A549 (cell line): Measurements from ENCODE around the gene METTL9. TPM values are rescaled to one million over a fixed set of nuclear protein-coding genes. Genes with fewer than 3 reads are reported as not detected.

Experiments
- ATAC-seq, 2 experiments: fragments of 200-7000 bp in 1 of 2; fragments of >200 bp in 1 of 2; cut with Nextera tagmentation in 1 of 2; cut with Tn5 transposase in 1 of 2; 3 replicates each; pipeline versions ENCODE4 v1.8.0 to v1.9.1; 2018 to 2020; ENCODE audit warnings: mild to moderate bottlenecking in 1 of 2, moderate library complexity in 1 of 2
- CTCF ChIA-PET: fragments of 300-600 bp; sonication (Branson Sonifier 250); formaldehyde crosslinking; extraction: SDS; loops from one replicate; lab custom pipeline; 2021; ENCODE audit warnings: antibody characterized with exemption, inconsistent platforms; lab: Yijun Ruan, JAX
- POLR2A ChIA-PET: fragments of 350-600 bp; formaldehyde crosslinking; extraction: SDS; loops from one replicate; lab custom pipeline; 2021; ENCODE audit warnings: antibody characterized with exemption, inconsistent platforms; lab: Yijun Ruan, JAX
- DNase-seq, 2 experiments: peaks; one replicate each; pipeline versions ENCODE4 v3.0.0 to v3.0.0-alpha.2; 2011 to 2016; ENCODE audit warnings: low read depth in 1 of 2, low spot score in 1 of 2
- FAIRE-seq: peaks from 2 replicates; lab custom pipeline; 2011; peaks lifted over from hg19 to GRCh38; lab: Jason Lieb, UNC
- H3K27ac ChIP-seq, 2 experiments: fragments of >200 bp; sonication (Bioruptor Twin); formaldehyde crosslinking; 3 replicates each; pipeline ENCODE4 v1.5.1; 2016 to 2017
- H3K4me1 ChIP-seq: fragments of >200 bp; sonication (Bioruptor Twin); formaldehyde crosslinking; 3 replicates; pipeline ENCODE4 v1.6.1; 2016
- H3K4me2 ChIP-seq: fragments of >200 bp; sonication (Bioruptor Twin); formaldehyde crosslinking; 3 replicates; pipeline ENCODE4 v1.6.1; 2016
- H3K4me3 ChIP-seq: fragments of >200 bp; sonication (Bioruptor Twin); formaldehyde crosslinking; 3 replicates; pipeline ENCODE4 v1.5.1; 2016
- H3K9me3 ChIP-seq: fragments of >200 bp; sonication (Bioruptor Twin); formaldehyde crosslinking; 3 replicates; pipeline ENCODE4 v1.6.1; 2016
- CEBPB ChIP-seq, 2 experiments: fragments of >200 bp in 1 of 2; sonication (Bioruptor Twin) in 1 of 2; formaldehyde crosslinking in 1 of 2; IDR thresholded peaks; 2 replicates each; pipeline ENCODE4 v1.6.1; 2012 to 2016
- CHD2 ChIP-seq: fragments of 150-350 bp; IDR thresholded peaks from 2 replicates; pipeline ENCODE4 v1.6.1; 2014; ENCODE audit warnings: low read length; ENCODE audit not compliant: partially characterized antibody
- EHF ChIP-seq: fragments of 250-450 bp; sonication (Bioruptor Pico); IDR thresholded peaks from 2 replicates; pipeline ENCODE4 v1.5.0; 2020; ENCODE audit warnings: mild to moderate bottlenecking
- EHMT2 ChIP-seq: fragments of 200-600 bp; sonication (generic); IDR thresholded peaks from 2 replicates; pipeline ENCODE4 v1.6.1; 2016; ENCODE audit warnings: antibody characterized with exemption, low read depth, mild to moderate bottlenecking, moderate library complexity
- EP300 ChIP-seq, 2 experiments: fragments of >200 bp; sonication (Bioruptor Twin); formaldehyde crosslinking; IDR thresholded peaks; 2 replicates in 1 of 2; 3 replicates in 1 of 2; pipeline ENCODE4 v1.6.1; 2016 to 2017
- FOXS1 ChIP-seq: fragments of 250-450 bp; sonication (Bioruptor Pico); IDR thresholded peaks from 2 replicates; pipeline ENCODE4 v1.5.0; 2020; ENCODE audit warnings: mild to moderate bottlenecking, moderate library complexity
- HEYL ChIP-seq: fragments of 250-450 bp; sonication (Bioruptor Pico); IDR thresholded peaks from 2 replicates; pipeline ENCODE4 v1.8.0; 2021; ENCODE audit warnings: mild to moderate bottlenecking, moderate library complexity
- HOXA7 ChIP-seq: fragments of 250-450 bp; sonication (Bioruptor Pico); IDR thresholded peaks from 2 replicates; pipeline ENCODE4 v1.5.0; 2020; ENCODE audit warnings: mild to moderate bottlenecking, moderate library complexity
- KDM5A ChIP-seq: fragments of 200-600 bp; sonication (generic); IDR thresholded peaks from 2 replicates; pipeline ENCODE4 v1.6.1; 2016; ENCODE audit warnings: antibody characterized with exemption, mild to moderate bottlenecking
- MAFK ChIP-seq: fragments of 450-650 bp; IDR thresholded peaks from 2 replicates; pipeline ENCODE4 v1.6.1; 2014; ENCODE audit not compliant: partially characterized antibody
- MYC ChIP-seq: IDR thresholded peaks from 2 replicates; pipeline ENCODE4 v1.6.1; 2012; ENCODE audit warnings: mild to moderate bottlenecking, inconsistent platforms, low read length, improper control_type of control experiment, borderline replicate concordance
- NFE2L2 ChIP-seq: fragments of 150-350 bp; conservative IDR thresholded peaks from 2 replicates; pipeline ENCODE4 v1.6.1; 2014; ENCODE audit warnings: low read length
- POLR2A ChIP-seq: IDR thresholded peaks from 2 replicates; pipeline ENCODE4 v1.6.1; 2012; ENCODE audit warnings: mild to moderate bottlenecking, low read length
- SMC3 ChIP-seq: fragments of >200 bp; sonication (Bioruptor Twin); formaldehyde crosslinking; IDR thresholded peaks from 3 replicates; pipeline ENCODE4 v1.6.1; 2018; ENCODE audit warnings: inconsistent platforms
- TP53 ChIP-seq: fragments of 250-450 bp; sonication (Bioruptor Pico); IDR thresholded peaks from 2 replicates; pipeline ENCODE4 v1.5.0; 2021; ENCODE audit warnings: mild to moderate bottlenecking, moderate library complexity
- ZC3H11A ChIP-seq: fragments of 450-650 bp; IDR thresholded peaks from 2 replicates; pipeline ENCODE4 v1.6.1; 2014; ENCODE audit warnings: antibody characterized with exemption, mild to moderate bottlenecking
- ZFP36 ChIP-seq: fragments of 450-650 bp; IDR thresholded peaks from 2 replicates; pipeline ENCODE4 v1.6.1; 2014; ENCODE audit warnings: borderline replicate concordance; ENCODE audit not compliant: partially characterized antibody
- ZNF302 ChIP-seq: fragments of 250-450 bp; sonication (Bioruptor Pico); IDR thresholded peaks from 2 replicates; pipeline ENCODE4 v1.9.0; 2021; ENCODE audit warnings: inconsistent platforms, mild to moderate bottlenecking, moderate library complexity
- ZSCAN20 ChIP-seq: fragments of 250-450 bp; sonication (Bioruptor Pico); IDR thresholded peaks from 2 replicates; pipeline ENCODE4 v1.8.0; 2022; ENCODE audit warnings: mild to moderate bottlenecking, moderate library complexity
- WGBS: methylation state at CpG from one replicate; pipeline ENCODE4 v1.1.6; 2017; ENCODE audit errors: missing lambda C conversion rate; 5-methylcytosine and 5-hydroxymethylcytosine counted together
- polyA plus RNA-seq, 4 experiments: library from polyadenylated mRNA; depleted of rRNA in 3 of 4; stranded (reverse); fragments of >200 nt; fragmentation: RNase III in 1 of 4; extraction: RNeasy Plus Mini Kit Qiagen cat#74134 plus additional on column Dnase treatment in 1 of 4; gene quantifications; 2 replicates in 3 of 4; 3 replicates in 1 of 4; pipeline ENCODE4 v1.2.3, GENCODE V29; 2011 to 2017
- TF ChIP-seq, protein P1 (sequence below): fragments of 250-450 bp; sonication (Bioruptor Pico); IDR thresholded peaks from 2 replicates; pipeline ENCODE4 v1.5.0; 2020; ENCODE audit warnings: low read depth, mild to moderate bottlenecking, moderate library complexity
- TF ChIP-seq, protein P2 (sequence below): fragments of >200 bp; sonication (Bioruptor Twin); formaldehyde crosslinking; IDR thresholded peaks from 3 replicates; pipeline ENCODE4 v1.6.1; 2016
- TF ChIP-seq, protein P3 (sequence below): fragments of 150-350 bp; IDR thresholded peaks from 2 replicates; pipeline ENCODE4 v1.6.1; 2014; ENCODE audit warnings: low read depth, mild to moderate bottlenecking, low read length
- TF ChIP-seq, protein P4 (sequence below): fragments of >200 bp; sonication (Bioruptor Twin); formaldehyde crosslinking; IDR thresholded peaks from 3 replicates; pipeline ENCODE4 v1.5.1; 2016
- TF ChIP-seq, protein P5 (sequence below): IDR thresholded peaks from 2 replicates; pipeline ENCODE4 v1.6.1; 2012; ENCODE audit warnings: low read depth, borderline replicate concordance

METTL9 gene
- polyA plus RNA-seq, 2 of the 4 experiments (the other 2 are of a cell fraction) = 72.2 to 124 TPM

DNA sequence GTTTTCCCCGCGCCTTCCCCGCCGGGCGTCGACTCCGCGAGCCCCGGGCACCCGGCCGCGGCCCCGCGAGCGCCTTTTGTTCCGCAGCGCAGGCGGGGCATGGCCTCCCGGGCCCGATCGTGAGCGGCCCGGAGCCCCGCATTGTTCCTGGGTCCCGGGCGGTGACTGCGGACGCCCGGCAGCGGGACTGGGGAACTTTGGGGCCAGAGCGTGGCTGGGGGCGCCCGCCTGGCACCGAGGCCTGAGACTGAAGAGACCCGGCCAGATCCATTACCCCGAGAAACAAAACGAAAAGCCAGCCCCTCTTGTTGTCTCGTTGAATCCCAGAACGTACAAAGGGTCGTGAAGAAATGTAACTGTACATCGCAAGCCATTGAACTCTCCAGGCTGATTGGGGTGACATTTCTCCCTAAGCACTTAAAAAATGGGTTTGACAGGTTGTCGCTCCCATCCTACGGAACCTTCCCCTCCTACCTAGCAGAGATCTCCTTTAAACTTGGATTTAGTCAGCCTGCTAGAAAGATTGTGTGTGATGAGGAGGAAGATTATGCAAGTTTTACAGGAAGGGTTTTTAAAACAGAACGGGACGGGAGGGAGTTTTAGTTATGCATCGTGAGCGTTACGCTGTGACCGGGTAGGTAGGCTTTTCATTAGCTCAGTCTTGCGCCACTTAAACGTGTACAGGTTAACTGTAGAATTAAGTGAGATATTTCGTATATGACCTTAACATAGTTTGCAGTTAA, 825 bp downstream of the METTL9 start:
- no peak for FAIRE-seq
- ATAC-seq = peak; percentile 17 to 49

DNA sequence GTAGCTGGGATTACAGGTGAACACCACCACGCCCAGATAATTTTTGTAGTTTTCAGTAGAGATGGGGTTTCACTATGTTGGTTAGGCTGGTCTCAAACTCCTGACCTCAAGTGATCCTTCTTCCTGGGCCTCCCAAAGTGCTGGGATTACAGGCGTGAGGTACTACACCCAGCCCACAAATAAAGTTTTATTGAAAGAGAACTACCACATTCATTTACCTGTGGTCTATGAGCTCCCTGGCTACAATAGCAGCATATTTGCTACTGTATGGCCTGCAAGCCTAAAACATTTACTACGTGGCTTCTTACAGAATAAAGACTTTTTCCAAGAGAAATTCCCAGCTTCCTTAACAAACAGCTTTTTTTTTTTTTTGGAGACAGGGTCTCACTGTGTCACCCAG, 3.4 kb downstream of the METTL9 start:
- FAIRE-seq = no peak
- WGBS = 89% methylated on average over 3 of the region's 3 CpGs
- POLR2A ChIA-PET = no interaction called here

More for the DNA sequence above, 825 bp downstream of the METTL9 start:
- peak in 1 of 2 experiments; percentile 27 for DNase-seq
- Histone ChIP-seq H3K9me3 (no peaks in the 10 kb centered on the region), H3K4me2 (peak overlapping the region; percentile 78), H3K4me3 (peak overlapping the region; percentile 84), H3K27ac (peak overlapping the region; percentile 95 to 98), H3K4me1 (peaks cover 20% of the 10 kb centered on the region)
- TF ChIP-seq, protein P1, sequence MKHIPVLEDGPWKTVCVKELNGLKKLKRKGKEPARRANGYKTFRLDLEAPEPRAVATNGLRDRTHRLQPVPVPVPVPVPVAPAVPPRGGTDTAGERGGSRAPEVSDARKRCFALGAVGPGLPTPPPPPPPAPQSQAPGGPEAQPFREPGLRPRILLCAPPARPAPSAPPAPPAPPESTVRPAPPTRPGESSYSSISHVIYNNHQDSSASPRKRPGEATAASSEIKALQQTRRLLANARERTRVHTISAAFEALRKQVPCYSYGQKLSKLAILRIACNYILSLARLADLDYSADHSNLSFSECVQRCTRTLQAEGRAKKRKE = no peak
- 0 out of 2 replicates have a peak, but pooled peaks have one; percentile 9 for TF ChIP-seq KDM5A
- CTCF ChIA-PET = interaction anchor here (1.0 to 3.5 kb wide), 3 partner anchors 9 to 57 kb away, joined by 3 to 13 read pairs (median 4); no protein-coding TSS in a partner anchor
- 7% methylated on average over 21 of the region's 52 CpGs for WGBS
- POLR2A ChIA-PET = no interaction called here

DNA sequence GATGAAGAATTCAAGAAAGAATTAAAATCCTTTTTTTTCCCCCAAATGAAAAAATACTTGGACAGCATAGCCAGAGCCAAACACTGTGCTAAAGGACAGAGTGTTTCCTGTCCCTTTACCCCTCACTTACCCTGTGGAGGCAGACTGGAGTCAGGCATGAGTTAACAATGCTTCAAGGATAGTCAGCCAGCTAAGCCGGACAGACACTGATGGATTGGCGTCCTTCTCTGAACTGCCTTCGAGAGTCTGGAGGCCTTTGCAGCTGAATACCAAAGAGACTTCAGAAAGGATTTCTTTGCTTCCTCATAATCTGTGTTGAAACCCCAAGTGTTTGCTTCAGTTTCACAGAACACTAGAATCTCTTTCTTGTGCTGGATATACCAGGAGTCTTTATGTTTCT, 4.6 kb downstream of the METTL9 start:
- DNase-seq = no peak
- Histone ChIP-seq H3K4me3 (no peak overlapping the region), H3K4me2 (no peak overlapping the region), H3K9me3 (no peaks in the 10 kb centered on the region), H3K4me1 (peaks cover 18% of the 10 kb centered on the region; the same call in 2 of the 3 replicates), H3K27ac (no peak overlapping the region)
- CTCF ChIA-PET = interaction anchor here (1.1 to 1.8 kb wide), 4 partner anchors 11 to 1830 kb away, joined by 4 to 7 read pairs (median 4); no protein-coding TSS in a partner anchor
- 84% methylated on average over 3 of the region's 3 CpGs for WGBS
- TF ChIP-seq HEYL (CRISPR knock-in tag) (no peak), SMC3 (no peak), HOXA7 (CRISPR knock-in tag) (no peak), TP53 (CRISPR knock-in tag) (no peak), ZSCAN20 (CRISPR knock-in tag) (no peak), MYC (no peak)
- TF ChIP-seq, protein P2, sequence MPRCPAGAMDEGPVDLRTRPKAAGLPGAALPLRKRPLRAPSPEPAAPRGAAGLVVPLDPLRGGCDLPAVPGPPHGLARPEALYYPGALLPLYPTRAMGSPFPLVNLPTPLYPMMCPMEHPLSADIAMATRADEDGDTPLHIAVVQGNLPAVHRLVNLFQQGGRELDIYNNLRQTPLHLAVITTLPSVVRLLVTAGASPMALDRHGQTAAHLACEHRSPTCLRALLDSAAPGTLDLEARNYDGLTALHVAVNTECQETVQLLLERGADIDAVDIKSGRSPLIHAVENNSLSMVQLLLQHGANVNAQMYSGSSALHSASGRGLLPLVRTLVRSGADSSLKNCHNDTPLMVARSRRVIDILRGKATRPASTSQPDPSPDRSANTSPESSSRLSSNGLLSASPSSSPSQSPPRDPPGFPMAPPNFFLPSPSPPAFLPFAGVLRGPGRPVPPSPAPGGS = no peak
- TF ChIP-seq, protein P3, sequence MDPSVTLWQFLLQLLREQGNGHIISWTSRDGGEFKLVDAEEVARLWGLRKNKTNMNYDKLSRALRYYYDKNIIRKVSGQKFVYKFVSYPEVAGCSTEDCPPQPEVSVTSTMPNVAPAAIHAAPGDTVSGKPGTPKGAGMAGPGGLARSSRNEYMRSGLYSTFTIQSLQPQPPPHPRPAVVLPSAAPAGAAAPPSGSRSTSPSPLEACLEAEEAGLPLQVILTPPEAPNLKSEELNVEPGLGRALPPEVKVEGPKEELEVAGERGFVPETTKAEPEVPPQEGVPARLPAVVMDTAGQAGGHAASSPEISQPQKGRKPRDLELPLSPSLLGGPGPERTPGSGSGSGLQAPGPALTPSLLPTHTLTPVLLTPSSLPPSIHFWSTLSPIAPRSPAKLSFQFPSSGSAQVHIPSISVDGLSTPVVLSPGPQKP = no peak
- TF ChIP-seq, protein P4, sequence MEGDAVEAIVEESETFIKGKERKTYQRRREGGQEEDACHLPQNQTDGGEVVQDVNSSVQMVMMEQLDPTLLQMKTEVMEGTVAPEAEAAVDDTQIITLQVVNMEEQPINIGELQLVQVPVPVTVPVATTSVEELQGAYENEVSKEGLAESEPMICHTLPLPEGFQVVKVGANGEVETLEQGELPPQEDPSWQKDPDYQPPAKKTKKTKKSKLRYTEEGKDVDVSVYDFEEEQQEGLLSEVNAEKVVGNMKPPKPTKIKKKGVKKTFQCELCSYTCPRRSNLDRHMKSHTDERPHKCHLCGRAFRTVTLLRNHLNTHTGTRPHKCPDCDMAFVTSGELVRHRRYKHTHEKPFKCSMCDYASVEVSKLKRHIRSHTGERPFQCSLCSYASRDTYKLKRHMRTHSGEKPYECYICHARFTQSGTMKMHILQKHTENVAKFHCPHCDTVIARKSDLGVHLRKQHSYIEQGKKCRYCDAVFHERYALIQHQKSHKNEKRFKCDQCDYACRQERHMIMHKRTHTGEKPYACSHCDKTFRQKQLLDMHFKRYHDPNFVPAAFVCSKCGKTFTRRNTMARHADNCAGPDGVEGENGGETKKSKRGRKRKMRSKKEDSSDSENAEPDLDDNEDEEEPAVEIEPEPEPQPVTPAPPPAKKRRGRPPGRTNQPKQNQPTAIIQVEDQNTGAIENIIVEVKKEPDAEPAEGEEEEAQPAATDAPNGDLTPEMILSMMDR = no peak
- FAIRE-seq = no peak
- POLR2A ChIA-PET = no interaction called here
- no peak for ATAC-seq

More for the DNA sequence above, 3.4 kb downstream of the METTL9 start:
- DNase-seq (no peak), ATAC-seq (no peak)
- H3K4me3 ChIP-seq = no peak overlapping the region
- H3K9me3 ChIP-seq = no peaks in the 10 kb centered on the region
- CTCF ChIA-PET = interaction anchor here (0.6 to 1.7 kb wide), 4 partner anchors 10 to 1831 kb away, joined by 3 to 7 read pairs (median 4); no protein-coding TSS in a partner anchor
- TF ChIP-seq CEBPB (IDR thresholded peaks at IDR 0.05) (no peak), EP300 (IDR thresholded peaks at IDR 0.05) (no peak), ZC3H11A (no peak), NFE2L2 (no peak), POLR2A (no peak), FOXS1 (CRISPR knock-in tag) (no peak), ZNF302 (CRISPR knock-in tag) (no peak), MAFK (no peak), ZFP36 (no peak), MYC (no peak), CHD2 (no peak), EHF (no peak), EHMT2 (no peak)
- TF ChIP-seq, protein P3 = no peak
- TF ChIP-seq, protein P5, sequence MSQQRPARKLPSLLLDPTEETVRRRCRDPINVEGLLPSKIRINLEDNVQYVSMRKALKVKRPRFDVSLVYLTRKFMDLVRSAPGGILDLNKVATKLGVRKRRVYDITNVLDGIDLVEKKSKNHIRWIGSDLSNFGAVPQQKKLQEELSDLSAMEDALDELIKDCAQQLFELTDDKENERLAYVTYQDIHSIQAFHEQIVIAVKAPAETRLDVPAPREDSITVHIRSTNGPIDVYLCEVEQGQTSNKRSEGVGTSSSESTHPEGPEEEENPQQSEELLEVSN = no peak
- no peak overlapping the region for H3K4me2 ChIP-seq
- H3K4me1 ChIP-seq = peaks cover 22% of the 10 kb centered on the region
- H3K27ac ChIP-seq = no peak overlapping the region
